K562 (cell line): ENCODE data around the gene GNAQ. TPM values are rescaled to one million over a fixed set of nuclear protein-coding genes. Genes with fewer than 3 reads are reported as not detected.

ENCODE experiments used
- ARID1B ChIP-seq: fragments of 450-650 bp; IDR thresholded peaks from 2 replicates; pipeline ENCODE4 v1.6.1; 2016; ENCODE audit warnings: antibody characterized with exemption, mild to moderate bottlenecking, inconsistent platforms
- ARID3A ChIP-seq: IDR thresholded peaks from 2 replicates; pipeline ENCODE4 v1.6.1; 2012; ENCODE audit warnings: low read depth, low read length, improper control_type of control experiment, borderline replicate concordance
- C11orf30 ChIP-seq: fragments of 450-650 bp; IDR thresholded peaks from 2 replicates; pipeline ENCODE4 v1.6.1; 2016; ENCODE audit warnings: low read depth, mild to moderate bottlenecking
- FOSL1 ChIP-seq: fragments of 200-800 bp; sonication (Bioruptor generic); conservative IDR thresholded peaks from 2 replicates; pipeline ENCODE4 v1.6.1; 2016; ENCODE audit warnings: missing genetic modification characterization, missing compliant biosample characterization
- MAX ChIP-seq: sonication (generic); formaldehyde crosslinking; IDR thresholded peaks from 2 replicates; pipeline ENCODE4 v1.9.0; 2022; ENCODE audit warnings: mild to moderate bottlenecking, missing genetic modification reagents
- MEIS2 ChIP-seq: fragments of 450-650 bp; IDR thresholded peaks from 2 replicates; pipeline ENCODE4 v1.6.1; 2014; ENCODE audit warnings: mild to moderate bottlenecking; ENCODE audit not compliant: partially characterized antibody
- NFE2 ChIP-seq: IDR thresholded peaks from 2 replicates; pipeline ENCODE4 v1.6.1; 2014; ENCODE audit warnings: antibody characterized with exemption, low read depth
- RB1 ChIP-seq: fragments of 450-650 bp; IDR thresholded peaks from 2 replicates; pipeline ENCODE4 v1.6.1; 2017; ENCODE audit warnings: low read depth, mild to moderate bottlenecking
- SMARCA4 ChIP-seq: fragments of 450-650 bp; IDR thresholded peaks from 2 replicates; pipeline ENCODE4 v1.6.1; 2016
- TBL1XR1 ChIP-seq, 2 experiments: IDR thresholded peaks; 2 replicates each; pipeline ENCODE4 v1.6.1; 2012; ENCODE audit warnings: improper control_type of control experiment in 2 of 2, low read length in 2 of 2, mild to moderate bottlenecking in 1 of 2
- ZNF217 ChIP-seq: sonication (generic); formaldehyde crosslinking; IDR thresholded peaks from 2 replicates; pipeline ENCODE4 v1.8.0; 2022; ENCODE audit warnings: mild to moderate bottlenecking, missing genetic modification reagents
- ZNF316 ChIP-seq: fragments of 450-650 bp; IDR thresholded peaks from 2 replicates; pipeline ENCODE4 v1.6.1; 2016
- polyA plus RNA-seq, 8 experiments: library from polyadenylated mRNA; depleted of rRNA in 4 of 8; stranded (reverse) in 5 of 8; unstranded in 3 of 8; fragments of >200 nt; fragmentation: Nextera tagmentation in 2 of 8; fragmentation: Illumina TruSeq in 1 of 8; extraction: Ambion mirVana in 2 of 8; extraction: Trizol in 1 of 8; gene quantifications; 2 replicates each; pipeline versions ENCODE4 v1.2.1 to v1.2.3, GENCODE V29; 2011 to 2014; ENCODE audit warnings: inconsistent platforms in 1 of 8, missing spikeins in 1 of 8
- total RNA-seq, 7 experiments: library from RNA; depleted of rRNA in 6 of 7; stranded (reverse); fragments of >200 nt in 6 of 7; fragmentation: Illumina TruSeq in 2 of 7; extraction: Trizol in 2 of 7; gene quantifications; 2 replicates each; pipeline versions ENCODE4 v1.2.1 to v1.2.3, GENCODE V29; 2011 to 2021; ENCODE audit warnings: low replicate concordance in 1 of 7

The GNAQ gene
- total and polyA plus RNA-seq, 9 of the 15 experiments (the other 6 are each of a cell fraction or from before 2014, with no cell fraction given), result 4.8 to 27.9 (median 17.5) TPM

- TF ChIP-seq TBL1XR1 (IDR thresholded peaks at IDR 0.05; ENCODE audit: low read length in 2 of 2) (0 out of 4 replicates have a peak, but pooled peaks of 1 of the 2 experiments have one; percentile 16), SMARCA4 (0 out of 2 replicates have a peak, but pooled peaks have one; percentile 45), C11orf30 (peak; percentile 49; the same call in 1 of the 2 replicates), MAX (no peak), MEIS2 (peak; percentile 11), ARID3A (0 out of 2 replicates have a peak, but pooled peaks have one; percentile 32), RB1 (no peak), ZNF217 (no peak), FOSL1 (peak; percentile 35; the same call in 1 of the 2 replicates), ARID1B (peak; percentile 27; the same call in 1 of the 2 replicates), ZNF316 (peak; percentile 58), NFE2 (peak; percentile 44)
- TF ChIP-seq, all 486 proteins: peak for 14
Observed at GRCh38 chr9:77926371-77926878, 105.2 kb downstream of the GNAQ start (continued).
